GM12892 (cell line): ENCODE results near the gene ZNF830. TPM values are rescaled to one million over a fixed set of nuclear protein-coding genes. Genes with fewer than 3 reads are reported as not detected.
A peak's percentile ranks its signal among the peaks of the same experiment; 100 is the strongest.
"Not testable (repeated sequence)": the region's sequence is repeated elsewhere in the genome, so short reads cannot be mapped to it uniquely, and the experiment has no call there.

Experiments
- DNase-seq: peaks from one replicate; pipeline ENCODE4 v3.0.0; 2011; ENCODE audit not compliant: insufficient read length
- FAIRE-seq: peaks from 2 replicates; lab custom pipeline; 2011; peaks lifted over from hg19 to GRCh38; lab: Jason Lieb, UNC
- POLR2A ChIP-seq: IDR thresholded peaks from 2 replicates; pipeline ENCODE4 v1.6.1; 2011; ENCODE audit warnings: low read depth, low read length, control low read depth
- POLR2AphosphoS5 ChIP-seq: IDR thresholded peaks from 2 replicates; pipeline ENCODE4 v1.6.1; 2011; ENCODE audit warnings: low read depth, low read length, control low read depth
- TAF1 ChIP-seq: IDR thresholded peaks from 2 replicates; pipeline ENCODE4 v1.6.1; 2011; ENCODE audit warnings: low read depth, mild to moderate bottlenecking, control low read depth, low read length, borderline replicate concordance
- polyA plus RNA-seq: library from polyadenylated mRNA; unstranded; fragments of >200 nt; gene quantifications from one replicate; pipeline ENCODE4 v1.2.1, GENCODE V29; 2012; ENCODE audit warnings: missing spikeins, inconsistent platforms; ENCODE audit not compliant: missing spikeins

Gene ZNF830
- 10.1 TPM for polyA plus RNA-seq

DNA sequence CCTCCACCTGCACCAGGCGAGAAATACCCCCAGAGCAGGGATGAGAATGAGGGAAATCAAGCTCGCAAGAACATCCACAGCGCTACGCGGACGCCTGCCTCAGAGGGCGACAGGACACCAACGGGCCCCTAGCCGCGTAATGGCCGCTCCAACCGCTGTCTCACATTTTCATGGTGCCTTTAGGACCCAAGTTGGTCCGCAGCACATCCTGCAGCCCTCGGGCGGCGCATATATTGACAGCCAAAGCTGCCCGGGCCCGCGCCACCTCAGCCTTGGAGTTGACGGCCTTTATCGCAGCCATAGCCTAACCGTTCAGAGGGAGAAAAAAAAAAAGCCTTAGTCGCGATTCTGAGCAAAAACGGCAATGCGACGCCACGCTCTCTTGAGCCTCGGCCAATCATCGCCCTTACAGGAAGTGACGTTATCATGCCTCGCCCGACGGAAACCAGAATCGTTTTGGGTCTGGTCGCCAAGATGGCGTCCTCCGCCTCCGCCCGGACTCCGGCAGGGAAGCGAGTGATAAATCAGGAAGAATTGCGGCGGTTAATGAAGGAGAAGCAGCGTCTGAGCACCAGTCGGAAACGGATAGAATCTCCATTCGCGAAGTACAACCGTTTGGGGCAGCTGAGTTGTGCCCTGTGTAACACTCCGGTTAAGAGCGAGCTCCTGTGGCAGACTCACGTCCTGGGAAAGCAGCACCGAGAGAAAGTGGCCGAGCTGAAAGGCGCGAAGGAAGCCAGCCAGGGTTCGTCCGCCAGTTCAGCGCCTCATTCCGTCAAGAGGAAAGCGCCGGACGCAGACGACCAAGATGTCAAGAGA lies at the start of gene ZNF830, which contains the start of gene CCT6B:
Gene ZNF830, plus strand, starts transcription at position 448 of the 819 bp plus-strand sequence. Its CDS starts 27 bp downstream, at position 475.
Gene CCT6B, minus strand, starts transcription at position 368 of the 819 bp plus-strand sequence. Its CDS starts 67 bp downstream, at position 301.
- TF ChIP-seq POLR2AphosphoS5 = peak; percentile 92
- TF ChIP-seq TAF1 = peak; percentile 88
- TF ChIP-seq POLR2A = peak; percentile 93
- peak; percentile 82 for DNase-seq
- FAIRE-seq = peak; percentile 99

DNA sequence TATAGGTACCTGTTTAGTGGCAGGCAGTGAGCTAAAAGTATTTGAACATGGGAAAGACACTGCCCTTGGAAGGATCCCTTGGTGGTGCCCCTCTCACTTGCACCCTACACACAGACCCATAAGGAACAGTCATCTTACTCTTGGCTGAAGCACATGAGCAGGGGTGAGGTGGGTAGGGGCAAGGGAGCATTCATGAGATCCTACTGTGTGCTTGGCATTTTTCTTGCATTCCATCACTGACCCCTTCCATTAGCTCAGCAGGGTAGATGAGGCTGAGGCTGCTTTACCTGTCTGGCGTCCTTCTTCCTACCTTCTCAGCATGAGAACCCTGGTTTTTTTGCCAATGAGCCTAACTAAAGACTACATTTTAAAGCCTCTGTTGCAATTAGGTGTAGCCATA lies 48.3 kb upstream of the ZNF830 start:
- TF ChIP-seq POLR2AphosphoS5 = no peak
- no peak for TF ChIP-seq POLR2A
- no peak for TF ChIP-seq TAF1
- no peak for DNase-seq

GRCh38 chr17:34916120-34916519 lies 45.2 kb upstream of the ZNF830 start:
- no peak for DNase-seq
- FAIRE-seq = no peak
- no peak for TF ChIP-seq TAF1
- TF ChIP-seq POLR2AphosphoS5 = no peak
- no peak for TF ChIP-seq POLR2A

More for the DNA sequence above, 48.3 kb upstream of the ZNF830 start:
- FAIRE-seq = no peak

- no peak for FAIRE-seq
- TF ChIP-seq POLR2A = no peak
- no peak for TF ChIP-seq POLR2AphosphoS5
- no peak for TF ChIP-seq TAF1
- no peak for DNase-seq
Observed at GRCh38 chr17:34917381-34917780, 44.0 kb upstream of the ZNF830 start.

- TF ChIP-seq POLR2AphosphoS5 = no peak
- TF ChIP-seq POLR2A = no peak
- TF ChIP-seq TAF1 = no peak
- FAIRE-seq (no peak), DNase-seq (no peak)
Observed at GRCh38 chr17:34920676-34921075, 40.7 kb upstream of the ZNF830 start.

DNA sequence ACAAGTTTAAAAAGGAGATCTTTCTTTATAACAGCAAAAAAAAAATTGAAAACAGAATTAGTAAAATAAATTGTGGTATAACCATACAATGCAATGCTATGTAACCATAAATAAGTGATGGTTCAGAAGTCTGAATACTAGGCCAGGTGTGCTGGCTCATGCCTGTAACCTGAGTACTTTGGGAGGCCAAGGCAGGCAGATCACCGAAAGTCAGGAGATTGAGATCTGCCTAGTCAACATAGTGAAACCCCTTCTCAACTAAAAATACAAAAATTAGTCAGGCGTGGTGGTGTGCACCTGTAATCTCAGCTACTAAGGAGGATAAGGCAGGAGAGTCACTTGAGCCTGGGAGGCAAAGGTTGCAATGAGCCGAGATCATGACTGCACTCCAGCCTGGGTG lies 34.7 kb upstream of the ZNF830 start:
- no peak for DNase-seq
- TF ChIP-seq POLR2A = no peak
- no peak for TF ChIP-seq TAF1
- no peak for TF ChIP-seq POLR2AphosphoS5
- no peak for FAIRE-seq

GRCh38 chr17:34930283-34930682 lies 31.1 kb upstream of the ZNF830 start:
- no peak for DNase-seq
- FAIRE-seq = no peak
- TF ChIP-seq POLR2A (no peak), POLR2AphosphoS5 (no peak), TAF1 (no peak)

DNA sequence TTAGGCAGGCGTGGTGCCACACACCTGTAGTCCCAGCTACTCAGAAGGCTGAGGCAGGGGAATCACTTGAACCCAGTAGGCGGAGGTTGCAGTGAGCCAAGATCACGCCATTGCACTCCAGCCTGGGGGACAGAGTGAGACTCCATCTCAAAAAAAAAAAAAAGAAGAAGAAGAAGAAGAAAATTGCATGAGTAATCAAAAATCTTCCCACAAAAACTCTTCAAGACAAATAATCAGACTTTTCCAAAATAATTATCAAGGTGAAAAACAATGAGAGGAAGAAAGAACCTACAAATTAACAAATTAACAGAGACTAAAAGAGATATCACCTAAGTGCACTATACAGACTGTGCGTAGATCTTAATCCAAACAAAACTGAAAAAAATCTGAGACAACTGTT lies 10.6 kb upstream of the ZNF830 start:
- not testable (repeated sequence) for DNase-seq, FAIRE-seq

- FAIRE-seq (no peak), DNase-seq (no peak)
- no peak for TF ChIP-seq POLR2A
- TF ChIP-seq TAF1 = no peak
- no peak for TF ChIP-seq POLR2AphosphoS5
Observed at GRCh38 chr17:34958438-34958837, 2.9 kb upstream of the ZNF830 start.

GRCh38 chr17:34974179-34974578 lies 12.8 kb downstream of the ZNF830 start:
- no peak for TF ChIP-seq TAF1
- no peak for TF ChIP-seq POLR2A
- TF ChIP-seq POLR2AphosphoS5 = no peak
- DNase-seq = no peak
- no peak for FAIRE-seq

DNA sequence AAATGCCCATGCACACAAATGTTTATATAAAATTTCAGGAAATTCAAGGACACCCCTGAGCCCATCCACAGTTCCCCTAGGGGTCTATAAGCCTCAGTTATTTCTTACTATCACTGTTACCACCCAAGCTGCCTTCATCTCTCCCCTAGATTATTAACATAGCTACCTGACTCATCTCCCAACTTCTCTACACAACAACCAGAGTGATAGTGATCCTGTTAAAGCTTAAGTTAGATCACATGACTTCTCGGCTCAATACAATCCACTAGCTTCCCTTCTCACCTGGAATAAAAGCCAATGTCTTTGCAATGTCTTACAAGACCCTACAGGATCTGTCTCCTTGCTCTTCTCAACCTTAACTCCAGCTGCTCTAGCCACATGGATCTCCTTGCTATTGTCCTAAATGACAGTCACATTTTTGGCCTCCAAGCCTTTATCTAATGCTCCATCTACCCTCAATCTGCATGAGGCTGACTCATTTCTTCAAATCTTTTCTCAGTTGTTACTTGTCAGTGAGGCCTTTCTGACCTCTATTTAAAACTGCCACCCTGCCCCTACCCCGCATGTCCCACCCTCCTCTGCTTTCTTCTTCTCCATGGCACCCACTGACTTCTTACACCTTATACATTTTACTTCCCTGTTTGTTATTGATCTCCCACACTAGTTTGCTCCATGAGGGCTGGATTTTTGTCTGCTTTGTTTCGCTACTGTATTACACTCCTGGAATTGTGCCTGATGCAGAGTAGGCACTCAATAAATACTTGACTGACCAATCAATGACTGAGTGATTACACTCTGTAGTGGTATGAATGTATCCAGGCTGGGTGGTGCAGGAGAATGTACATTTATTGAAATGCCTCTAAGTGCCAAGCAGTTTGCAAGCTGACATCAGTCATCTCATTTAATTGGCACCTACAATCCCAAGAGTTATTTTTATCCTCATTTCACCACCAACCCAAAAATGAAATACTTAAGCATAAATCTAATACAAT lies 13.8 kb downstream of the ZNF830 start:
- DNase-seq = no peak
- TF ChIP-seq POLR2A (no peak), TAF1 (no peak), POLR2AphosphoS5 (no peak)
- no peak for FAIRE-seq

GRCh38 chr17:34979153-34979552 lies 17.8 kb downstream of the ZNF830 start:
- DNase-seq (no peak), FAIRE-seq (no peak)
- no peak for TF ChIP-seq TAF1
- TF ChIP-seq POLR2A = no peak
- TF ChIP-seq POLR2AphosphoS5 = no peak
